H9 (cell line): Measurements from ENCODE around the gene SCN2B. TPM values are rescaled to one million over a fixed set of nuclear protein-coding genes. Genes with fewer than 3 reads are reported as not detected.

ENCODE experiments used
- DNase-seq: peaks from one replicate; pipeline ENCODE4 v3.0.0-alpha.2; 2017
- H2AFZ ChIP-seq: one replicate; pipeline ENCODE4 v1.6.1; 2013; ENCODE audit warnings: mild to moderate bottlenecking, low read length, control low read depth, moderate library complexity
- H2AK5ac ChIP-seq: 2 replicates; pipeline ENCODE4 v1.6.1; 2013; ENCODE audit warnings: low read length, control low read depth, mixed read lengths; ENCODE audit not compliant: insufficient read length
- H2BK120ac ChIP-seq: one replicate; pipeline ENCODE4 v1.6.1; 2013; ENCODE audit warnings: low read depth, mild to moderate bottlenecking, low read length, control low read depth, inconsistent platforms; ENCODE audit not compliant: poor library complexity, severe bottlenecking
- H2BK12ac ChIP-seq: 2 replicates; pipeline ENCODE4 v1.6.1; 2013; ENCODE audit warnings: low read length, control low read depth, mixed read lengths, low read depth; ENCODE audit not compliant: insufficient read length
- H2BK15ac ChIP-seq: 2 replicates; pipeline ENCODE4 v1.6.1; 2013; ENCODE audit warnings: low read depth, low read length, control low read depth
- H2BK20ac ChIP-seq: one replicate; pipeline ENCODE4 v1.6.1; 2013; ENCODE audit warnings: low read depth, mild to moderate bottlenecking, low read length, control low read depth, inconsistent platforms; ENCODE audit not compliant: poor library complexity, severe bottlenecking
- H2BK5ac ChIP-seq: 2 replicates; pipeline ENCODE4 v1.6.1; 2013; ENCODE audit warnings: low read length, control low read depth, mixed read lengths; ENCODE audit not compliant: insufficient read length
- H3K14ac ChIP-seq: 2 replicates; pipeline ENCODE4 v1.6.1; 2013; ENCODE audit warnings: low read length, control low read depth; ENCODE audit not compliant: insufficient read depth
- H3K18ac ChIP-seq: 2 replicates; pipeline ENCODE4 v1.6.1; 2013; ENCODE audit warnings: low read depth, mild to moderate bottlenecking, mixed read lengths, low read length, control low read depth; ENCODE audit not compliant: insufficient read length
- H3K23ac ChIP-seq: 2 replicates; pipeline ENCODE4 v1.6.1; 2013; ENCODE audit warnings: low read length, control low read depth, mixed read lengths, low read depth; ENCODE audit not compliant: insufficient read length
- H3K23me2 ChIP-seq: 2 replicates; pipeline ENCODE4 v1.6.1; 2013; ENCODE audit warnings: low read depth, mild to moderate bottlenecking, mixed read lengths, low read length, control low read depth; ENCODE audit not compliant: insufficient read length, poor library complexity, severe bottlenecking
- H3K27ac ChIP-seq: 2 replicates; pipeline ENCODE4 v1.5.1; 2013; ENCODE audit warnings: low read length, control low read depth, mixed read lengths, low read depth; ENCODE audit not compliant: insufficient read length
- H3K27me3 ChIP-seq: 2 replicates; pipeline ENCODE4 v1.6.1; 2013; ENCODE audit warnings: low read length, control low read depth, inconsistent platforms; ENCODE audit not compliant: insufficient read depth
- H3K4ac ChIP-seq: 2 replicates; pipeline ENCODE4 v1.6.1; 2013; ENCODE audit warnings: low read depth, mild to moderate bottlenecking, control low read depth, inconsistent platforms, low read length, moderate library complexity
- H3K4me1 ChIP-seq: 2 replicates; pipeline ENCODE4 v1.6.1; 2013; ENCODE audit warnings: low read length, control low read depth, inconsistent platforms; ENCODE audit not compliant: insufficient read depth
- H3K4me2 ChIP-seq: 2 replicates; pipeline ENCODE4 v1.6.1; 2013; ENCODE audit warnings: low read length, control low read depth, mixed read lengths; ENCODE audit not compliant: insufficient read length, insufficient read depth
- H3K56ac ChIP-seq: 2 replicates; pipeline ENCODE4 v1.6.1; 2013; ENCODE audit warnings: low read depth, mild to moderate bottlenecking, mixed read lengths, low read length, control low read depth; ENCODE audit not compliant: insufficient read length
- H3K79me1 ChIP-seq: 2 replicates; pipeline ENCODE4 v1.6.1; 2013; ENCODE audit warnings: low read depth, mild to moderate bottlenecking, moderate library complexity, low read length, control low read depth, inconsistent platforms; ENCODE audit not compliant: insufficient read depth, poor library complexity, severe bottlenecking
- H3K79me2 ChIP-seq: 2 replicates; pipeline ENCODE4 v1.6.1; 2013; ENCODE audit warnings: low read length, control low read depth, inconsistent platforms; ENCODE audit not compliant: insufficient read depth
- H3K9ac ChIP-seq: 2 replicates; pipeline ENCODE4 v1.6.1; 2013; ENCODE audit warnings: low read length, control low read depth, mixed read lengths; ENCODE audit not compliant: insufficient read length; ENCODE audit errors: extremely low read depth
- H3K9me3 ChIP-seq: one replicate; pipeline ENCODE4 v1.6.1; 2013; ENCODE audit warnings: low read depth, low read length, inconsistent platforms; ENCODE audit not compliant: control insufficient read depth
- H3T11ph ChIP-seq: one replicate; pipeline ENCODE4 v1.6.1; 2013; ENCODE audit warnings: mild to moderate bottlenecking, low read length, control low read depth, inconsistent platforms
- H4K20me1 ChIP-seq: one replicate; pipeline ENCODE4 v1.6.1; 2013; ENCODE audit not compliant: control insufficient read depth, insufficient read length, insufficient read depth
- H4K5ac ChIP-seq: 2 replicates; pipeline ENCODE4 v1.6.1; 2013; ENCODE audit warnings: low read depth, mild to moderate bottlenecking, mixed read lengths, low read length, control low read depth; ENCODE audit not compliant: insufficient read length
- H4K8ac ChIP-seq: replicated peaks from 2 replicates; pipeline ENCODE4 v1.6.1; 2013; ENCODE audit warnings: low read length, control low read depth, mixed read lengths, low read depth; ENCODE audit not compliant: insufficient read length
- H4K91ac ChIP-seq: 2 replicates; pipeline ENCODE4 v1.6.1; 2013; ENCODE audit warnings: low read depth, mild to moderate bottlenecking, moderate library complexity, mixed read lengths, low read length, control low read depth; ENCODE audit not compliant: insufficient read length
- H3K27ac Mint-ChIP-seq, 3 experiments: 2 replicates in 2 of 3; 3 replicates in 1 of 3; pipeline ENCODE4 v1.8.0; 2020 to 2021; ENCODE audit warnings: mixed read lengths in 3 of 3, mild to moderate bottlenecking in 1 of 3, moderate library complexity in 1 of 3
- H3K27me3 Mint-ChIP-seq: 2 replicates; pipeline ENCODE4 v1.8.0; 2021; ENCODE audit warnings: low read depth, mild to moderate bottlenecking, moderate library complexity, mixed read lengths
- H3K36me3 Mint-ChIP-seq, 3 experiments: 2 replicates in 2 of 3; 3 replicates in 1 of 3; pipeline ENCODE4 v1.8.0; 2020 to 2021; ENCODE audit warnings: low read depth in 3 of 3, mixed read lengths in 3 of 3; ENCODE audit not compliant: insufficient read depth in 1 of 3
- H3K4me1 Mint-ChIP-seq, 2 experiments: 2 replicates each; pipeline ENCODE4 v1.8.0; 2020; ENCODE audit warnings: mixed read lengths in 2 of 2
- H3K4me3 Mint-ChIP-seq, 2 experiments: 2 replicates in 1 of 2; 3 replicates in 1 of 2; pipeline ENCODE4 v1.8.0; 2020 to 2021; ENCODE audit warnings: mild to moderate bottlenecking in 2 of 2, mixed read lengths in 2 of 2, moderate library complexity in 1 of 2
- H3K9me3 Mint-ChIP-seq, 2 experiments: 2 replicates in 1 of 2; 3 replicates in 1 of 2; pipeline ENCODE4 v1.8.0; 2020; ENCODE audit warnings: mild to moderate bottlenecking in 2 of 2, mixed read lengths in 2 of 2, moderate library complexity in 1 of 2
- WGBS: extraction: QIAGEN DNeasy Blood & Tissue Kit; methylation state at CpG from one replicate; pipeline ENCODE4 v1.1.7; 2013; ENCODE audit warnings: missing lambda C conversion rate, low lambda C conversion rate, mixed read lengths; ENCODE audit not compliant: insufficient read length; ENCODE audit errors: extremely low coverage; 5-methylcytosine and 5-hydroxymethylcytosine counted together
- total RNA-seq: library from RNA; stranded (reverse); gene quantifications from 2 replicates; pipeline ENCODE4 v1.2.1, GENCODE V29; 2021
- TF ChIP-seq, protein P1 (sequence below): fragments of 200-600 bp; sonication (generic); conservative IDR thresholded peaks from 3 replicates; pipeline ENCODE4 v1.8.0; 2021; ENCODE audit warnings: antibody characterized with exemption, mild to moderate bottlenecking

SCN2B gene
- total RNA-seq, 1 experiment from 2014 or later = not detected

DNA sequence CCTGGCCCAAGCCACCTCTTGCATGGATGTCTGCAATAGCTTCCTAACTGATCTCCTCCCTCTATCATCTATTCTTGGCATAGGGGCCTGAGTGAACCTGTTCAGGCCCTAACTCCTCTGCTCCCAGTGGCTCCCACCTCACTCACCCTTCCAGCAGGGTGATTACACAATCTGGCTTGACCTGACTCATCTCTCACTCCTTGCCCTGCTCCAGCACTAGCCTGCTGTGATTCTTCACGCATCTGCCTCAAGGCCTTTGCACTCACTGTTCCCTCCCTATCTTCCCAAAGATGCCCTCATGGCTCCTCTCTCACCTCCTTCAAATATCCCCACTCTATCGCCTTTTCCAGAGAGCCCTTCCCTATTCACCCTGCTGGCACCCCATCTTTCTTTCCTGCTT lies 34.4 kb downstream of the SCN2B start:
- Mint-ChIP-seq H3K27ac (no peak overlapping the region; a peak in 1 of 7 replicates), H3K27me3 (peaks cover 79% of the 10 kb centered on the region), H3K9me3 (no peaks in the 10 kb centered on the region; a peak in 1 of 5 replicates), H3K4me3 (no peak overlapping the region), H3K36me3 (no peaks in the 10 kb centered on the region), H3K4me1 (peaks cover 14 to 17% of the 10 kb centered on the region in 2 experiments)
- Histone ChIP-seq H4K91ac (no peak overlapping the region), H3K9me3 (no peaks in the 10 kb centered on the region), H2BK120ac (no peak overlapping the region), H3T11ph (no peak overlapping the region), H3K4me1 (no peaks in the 10 kb centered on the region), H3K4ac (no peak overlapping the region), H3K27me3 (peaks cover 5% of the 10 kb centered on the region; the same call in 1 of the 2 replicates), H4K8ac (no peak overlapping the region), H4K5ac (no peak overlapping the region), H3K23me2 (peaks cover 5% of the 10 kb centered on the region), H3K56ac (no peak overlapping the region), H2AK5ac (no peak overlapping the region), H3K4me2 (no peak overlapping the region), H3K79me2 (no peaks in the 10 kb centered on the region), H3K9ac (no peak overlapping the region), H3K23ac (no peak overlapping the region), H3K18ac (no peak overlapping the region), H2BK20ac (no peak overlapping the region), H2BK5ac (no peak overlapping the region), H3K27ac (no peak overlapping the region), H2BK12ac (no peak overlapping the region), H2BK15ac (no peak overlapping the region), H3K14ac (no peak overlapping the region; the same call in 1 of the 2 replicates), H3K79me1 (no peaks in the 10 kb centered on the region), H2AFZ (no peak overlapping the region), H4K20me1 (no peaks in the 10 kb centered on the region)
- TF ChIP-seq, protein P1, sequence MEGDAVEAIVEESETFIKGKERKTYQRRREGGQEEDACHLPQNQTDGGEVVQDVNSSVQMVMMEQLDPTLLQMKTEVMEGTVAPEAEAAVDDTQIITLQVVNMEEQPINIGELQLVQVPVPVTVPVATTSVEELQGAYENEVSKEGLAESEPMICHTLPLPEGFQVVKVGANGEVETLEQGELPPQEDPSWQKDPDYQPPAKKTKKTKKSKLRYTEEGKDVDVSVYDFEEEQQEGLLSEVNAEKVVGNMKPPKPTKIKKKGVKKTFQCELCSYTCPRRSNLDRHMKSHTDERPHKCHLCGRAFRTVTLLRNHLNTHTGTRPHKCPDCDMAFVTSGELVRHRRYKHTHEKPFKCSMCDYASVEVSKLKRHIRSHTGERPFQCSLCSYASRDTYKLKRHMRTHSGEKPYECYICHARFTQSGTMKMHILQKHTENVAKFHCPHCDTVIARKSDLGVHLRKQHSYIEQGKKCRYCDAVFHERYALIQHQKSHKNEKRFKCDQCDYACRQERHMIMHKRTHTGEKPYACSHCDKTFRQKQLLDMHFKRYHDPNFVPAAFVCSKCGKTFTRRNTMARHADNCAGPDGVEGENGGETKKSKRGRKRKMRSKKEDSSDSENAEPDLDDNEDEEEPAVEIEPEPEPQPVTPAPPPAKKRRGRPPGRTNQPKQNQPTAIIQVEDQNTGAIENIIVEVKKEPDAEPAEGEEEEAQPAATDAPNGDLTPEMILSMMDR = no peak
- WGBS = no CpG with 5 or more reads among the region's 2 CpGs
- DNase-seq = no peak
